ENCODE data around the gene P2RY12.

Gene P2RY12

GRCh38 chr3:151384741-151385174, at the start of gene P2RY12:
TSS of gene P2RY12 (minus strand) at chr3:151384753. CDS start at chr3:151338845, 45,908 bp downstream.
- DNase-seq (ENCODE audit: low read depth): no peak

DNA sequence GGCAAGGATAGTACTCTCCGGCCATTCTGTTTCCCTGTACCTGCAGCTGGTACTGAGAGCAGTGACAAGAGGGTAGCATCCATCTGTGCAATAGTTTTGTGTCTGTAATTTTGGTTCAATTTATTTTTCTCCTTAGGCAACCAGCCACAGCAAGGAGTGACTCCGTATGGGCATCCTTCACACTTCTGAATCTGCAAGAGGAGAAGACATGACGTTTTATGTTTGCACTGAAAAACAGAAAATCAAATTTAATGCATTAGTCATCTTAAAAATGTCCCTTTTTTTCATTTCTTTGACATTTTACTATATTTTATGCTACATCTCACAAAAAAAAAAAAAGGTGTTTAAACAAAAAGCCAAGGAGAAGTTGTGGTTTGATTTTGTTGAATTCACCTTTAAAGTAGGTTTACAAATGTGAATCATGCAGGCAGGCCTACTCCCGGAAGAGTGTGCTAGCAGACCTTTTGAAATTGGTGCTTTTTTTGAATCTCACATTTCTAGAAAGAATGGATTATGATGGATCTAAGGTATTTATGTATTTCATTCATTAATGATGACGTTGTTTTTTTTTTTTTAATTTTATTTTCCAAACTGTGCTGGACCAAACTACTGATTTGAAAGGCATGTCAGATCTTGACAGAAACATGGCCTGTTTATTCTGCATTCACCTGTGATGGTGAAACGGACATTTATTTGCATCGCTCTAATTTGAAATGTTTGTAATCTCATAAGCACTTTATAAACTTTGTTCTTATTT, 48.2 kb upstream of the P2RY12 start:
- no peak for DNase-seq (ENCODE audit: low read depth)

DNA sequence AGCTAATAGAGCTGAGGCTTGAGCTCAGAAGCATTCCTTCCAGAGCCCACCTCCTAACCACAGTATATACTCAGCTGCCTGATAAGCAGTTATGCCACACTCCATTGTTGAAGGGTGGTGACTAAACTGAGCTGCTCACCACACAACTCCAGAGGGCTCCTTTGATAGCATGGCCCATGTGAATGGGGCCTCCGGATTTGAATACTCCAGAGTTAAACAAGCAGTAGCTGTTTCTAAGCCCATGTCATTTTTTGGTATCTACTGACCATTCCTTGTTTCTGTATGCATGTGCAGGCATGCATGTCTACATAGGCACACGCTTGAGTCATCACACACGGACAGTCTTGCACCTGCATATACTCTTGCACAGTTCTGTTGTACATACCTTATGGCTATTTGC, 47.4 kb upstream of the P2RY12 start:
- DNase-seq (ENCODE audit: low read depth): no peak

GRCh38 chr3:151430821-151431484, 46.4 kb upstream of the P2RY12 start:
- no peak for DNase-seq (ENCODE audit: low read depth)

- DNase-seq (ENCODE audit: low read depth): no peak
These were observed 43.8 kb upstream of the P2RY12 start for GRCh38 chr3:151428386-151428785.

DNA sequence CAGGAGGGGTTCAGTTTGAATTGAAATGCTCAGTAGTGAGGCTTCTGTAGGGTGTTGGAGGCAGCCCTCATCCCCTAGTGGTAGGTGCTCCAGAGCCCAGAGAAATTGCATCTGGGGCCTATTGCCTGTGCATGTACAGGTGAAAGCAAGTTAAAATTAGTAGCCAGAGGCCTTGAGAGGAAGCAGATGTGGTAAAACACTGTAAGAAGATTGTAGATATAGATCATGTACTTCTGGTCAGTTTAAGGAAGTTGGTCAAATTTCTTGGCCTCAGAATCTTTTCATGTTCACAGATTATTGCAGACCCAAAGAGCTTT, 41.7 kb upstream of the P2RY12 start:
- no peak for DNase-seq (ENCODE audit: low read depth)

DNA sequence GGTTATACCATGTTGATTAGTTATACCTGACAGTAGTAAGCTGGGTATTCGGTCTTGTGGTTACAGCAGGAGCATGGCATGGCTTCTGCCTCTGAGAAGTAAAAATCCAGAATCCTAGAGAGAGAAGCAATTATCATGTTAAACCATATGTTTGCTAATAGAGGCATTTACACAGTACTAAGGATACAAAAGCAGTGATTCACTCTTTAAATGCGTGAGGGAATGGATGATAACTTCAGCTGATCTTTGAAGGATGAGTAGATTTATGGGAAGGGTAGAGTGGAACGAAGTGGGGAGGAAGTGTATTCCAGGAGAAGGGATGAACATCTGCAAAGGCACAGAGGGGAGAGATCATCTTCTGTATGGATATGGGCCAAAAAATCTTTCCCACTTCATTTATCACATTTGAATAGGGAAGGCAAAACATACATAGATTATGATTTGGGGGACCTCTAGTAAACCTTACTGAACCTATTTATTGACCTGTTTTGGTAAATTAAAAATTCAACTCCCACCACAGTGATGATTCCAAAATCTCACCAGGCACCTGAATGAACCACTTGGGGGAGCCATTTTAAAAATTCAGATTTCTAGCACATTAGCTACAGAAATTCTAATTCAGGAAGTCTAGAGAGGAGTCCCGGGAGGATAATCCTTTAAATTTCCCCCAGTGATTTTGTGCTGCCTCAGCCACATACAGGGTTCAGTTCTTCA, 41.2 kb upstream of the P2RY12 start:
- DNase-seq (ENCODE audit: low read depth): no peak

DNA sequence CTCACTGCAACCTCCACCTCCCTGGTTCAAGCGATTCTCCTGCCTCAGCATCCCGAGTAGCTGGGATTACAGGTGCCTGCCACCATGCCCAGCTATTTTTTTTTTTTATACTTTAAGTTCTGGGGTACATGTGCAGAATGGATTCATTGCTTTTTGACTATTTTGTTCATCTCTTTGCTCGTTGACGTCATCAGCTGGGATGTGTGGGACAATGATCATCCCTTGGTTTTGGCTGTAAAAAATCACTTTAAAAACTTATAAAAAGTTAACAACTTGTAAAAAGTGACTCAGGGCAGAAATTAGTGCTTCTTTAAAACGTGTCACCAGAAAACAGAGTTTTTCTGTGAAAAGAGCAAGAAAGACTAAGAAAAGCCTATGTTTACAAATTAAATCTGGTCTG, 38.5 kb upstream of the P2RY12 start:
- no peak for DNase-seq (ENCODE audit: low read depth)

DNA sequence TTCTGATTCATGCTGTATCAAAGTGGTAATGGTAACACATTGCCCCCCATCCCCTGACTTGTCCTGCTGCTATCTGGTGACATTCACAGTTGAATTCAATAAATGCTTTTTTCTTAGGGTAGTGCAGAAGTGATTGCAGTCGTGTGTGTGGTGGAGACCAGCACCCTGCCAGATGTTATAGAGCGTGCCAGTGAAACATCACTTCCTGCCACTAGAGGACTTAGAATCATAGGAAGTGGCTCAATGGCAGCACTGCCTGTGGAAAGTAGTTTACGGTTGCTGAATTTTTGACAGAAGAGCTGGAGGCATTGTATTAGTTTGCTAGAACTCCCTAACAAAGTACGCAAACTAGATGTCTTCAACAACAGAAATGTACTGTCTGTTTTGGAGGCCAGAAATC, 37.4 kb upstream of the P2RY12 start:
- DNase-seq (ENCODE audit: low read depth): no peak

DNA sequence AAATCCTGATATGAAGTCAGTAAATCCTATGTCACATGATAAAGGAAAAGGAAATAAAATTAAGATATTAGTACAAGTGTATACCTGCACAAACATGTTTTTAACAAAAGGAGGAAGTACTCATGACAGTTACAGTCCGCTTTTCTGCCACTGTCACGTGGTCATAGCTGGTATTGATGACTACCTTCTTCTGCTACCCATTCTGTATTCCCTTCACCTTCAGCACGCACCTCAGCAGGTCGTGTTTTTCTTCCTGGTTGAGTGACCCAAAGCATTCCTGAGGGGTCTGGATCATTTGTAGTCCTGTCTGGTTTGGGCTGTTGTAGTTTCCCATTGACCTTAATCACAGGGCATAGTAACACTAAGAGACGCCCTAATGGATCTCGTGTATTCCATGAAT, 35.3 kb upstream of the P2RY12 start:
- DNase-seq (ENCODE audit: low read depth): no peak

- DNase-seq (ENCODE audit: low read depth): no peak
These were observed 30.7 kb upstream of the P2RY12 start for GRCh38 chr3:151415289-151415688.

GRCh38 chr3:151412989-151413388, 28.4 kb upstream of the P2RY12 start:
- no peak for DNase-seq (ENCODE audit: low read depth)

- DNase-seq (ENCODE audit: low read depth): no peak
These were observed 26.5 kb upstream of the P2RY12 start for GRCh38 chr3:151410891-151411559.

DNA sequence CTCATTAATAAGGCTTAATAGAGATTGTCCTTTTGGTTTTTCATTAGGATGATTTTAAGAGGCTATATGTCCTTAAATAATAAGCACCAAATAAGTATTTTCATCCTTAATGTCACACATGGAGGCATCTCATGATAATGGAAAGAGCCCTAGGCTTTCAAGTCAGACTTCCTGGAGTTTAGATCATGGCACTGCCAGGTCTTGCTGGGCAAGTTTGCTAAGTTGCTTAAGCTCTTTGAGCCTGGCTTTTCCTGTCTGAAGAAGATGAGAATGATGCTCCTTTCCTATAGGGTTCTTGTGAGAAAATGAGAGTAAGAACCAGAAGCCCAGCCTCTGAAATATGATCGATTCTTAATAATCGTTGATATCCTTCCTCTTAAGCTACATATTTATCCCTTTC, 23.4 kb upstream of the P2RY12 start:
- no peak for DNase-seq (ENCODE audit: low read depth)

GRCh38 chr3:151404316-151404715, 19.8 kb upstream of the P2RY12 start:
- DNase-seq (ENCODE audit: low read depth): no peak

DNA sequence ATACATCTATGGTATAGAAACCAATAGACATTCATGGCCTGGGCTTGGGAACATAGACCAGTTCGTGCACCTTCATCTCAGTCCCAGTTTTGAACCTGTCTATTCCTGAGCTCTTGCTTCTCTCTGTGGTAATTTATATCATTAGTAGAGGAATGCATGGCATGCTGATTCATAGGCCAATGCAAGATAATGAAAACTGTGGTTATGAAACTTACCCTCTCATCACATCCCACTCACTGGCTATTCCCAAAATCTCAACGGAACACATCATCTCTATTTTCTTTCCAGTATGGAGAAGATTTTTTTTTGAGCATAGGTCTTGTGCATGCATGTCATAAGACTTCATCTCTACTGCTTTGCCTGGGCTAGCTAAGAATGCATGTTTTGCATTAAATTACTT, 18.7 kb upstream of the P2RY12 start:
- DNase-seq (ENCODE audit: low read depth): no peak

DNA sequence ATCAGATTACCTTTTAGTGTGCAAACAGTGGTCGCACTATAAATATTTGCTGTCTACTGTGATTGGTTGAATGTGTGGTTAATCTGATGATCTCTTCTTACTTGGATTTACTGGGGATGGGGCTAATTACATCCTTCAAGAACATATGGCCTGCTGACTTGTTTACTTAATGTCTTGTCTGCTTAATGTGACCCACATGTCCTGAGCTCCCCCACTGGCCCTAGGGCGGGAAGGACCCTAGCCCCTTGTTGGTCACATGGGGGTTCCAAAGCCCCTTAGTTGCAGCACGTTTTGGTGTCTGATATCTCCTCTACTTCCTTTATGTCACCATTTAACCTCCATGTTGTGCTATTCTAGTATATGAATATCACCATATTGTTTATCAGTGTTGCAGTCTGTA, 17.8 kb upstream of the P2RY12 start:
- DNase-seq (ENCODE audit: low read depth): no peak

DNA sequence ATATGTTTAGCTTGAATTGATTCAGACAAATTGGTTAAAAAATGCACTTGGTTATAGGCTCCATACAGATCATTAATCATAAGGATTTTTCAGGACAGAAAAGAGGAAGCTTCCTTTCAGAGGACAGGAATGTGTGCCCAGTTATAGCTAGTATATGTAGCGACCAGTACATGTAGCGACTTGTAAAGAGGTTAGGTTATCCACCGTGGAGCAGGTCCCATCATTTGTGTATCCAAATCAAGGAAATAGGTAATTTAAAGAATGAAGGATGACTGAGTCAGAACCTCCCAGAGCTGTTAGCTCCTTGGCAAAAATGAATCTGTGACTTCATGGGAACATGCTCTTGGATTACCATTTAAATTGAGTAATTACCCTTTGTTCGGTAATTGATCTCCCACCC, 15.8 kb upstream of the P2RY12 start:
- DNase-seq (ENCODE audit: low read depth): no peak

GRCh38 chr3:151398895-151399294, 14.3 kb upstream of the P2RY12 start:
- no peak for DNase-seq (ENCODE audit: low read depth)

- DNase-seq (ENCODE audit: low read depth): no peak
These were observed 11.3 kb upstream of the P2RY12 start for GRCh38 chr3:151395806-151396205.

DNA sequence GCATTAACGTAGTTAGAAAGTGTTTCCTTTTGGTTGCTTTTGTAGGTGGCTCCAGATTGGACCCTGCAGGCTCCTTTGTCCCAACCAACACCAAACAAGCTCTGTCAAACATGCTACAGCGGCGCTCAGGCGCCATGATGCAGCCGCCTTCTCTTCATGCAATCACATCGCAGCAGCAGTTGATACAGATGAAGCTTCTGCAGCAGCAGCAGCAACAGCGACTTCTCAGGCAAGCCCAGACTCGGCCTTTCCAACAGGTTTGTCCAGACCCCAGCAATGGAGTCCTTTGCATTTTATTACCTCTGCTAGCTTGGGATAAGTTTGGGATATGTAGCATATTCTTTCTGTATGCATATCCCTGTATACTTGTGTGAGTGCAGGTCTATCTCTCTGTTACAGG, 10.1 kb upstream of the P2RY12 start:
- DNase-seq (ENCODE audit: low read depth): no peak

GRCh38 chr3:151393941-151394340, 9.4 kb upstream of the P2RY12 start:
- DNase-seq (ENCODE audit: low read depth): no peak
